T-helper 9 cell (primary cell): ENCODE data around the gene HOXA13.

Experiments used
- DNase-seq: peaks from one replicate; pipeline ENCODE4 v3.0.0-alpha.2; 2020

HOXA13 gene

GRCh38 chr7:27235387-27236311 is 35.8 kb upstream of the HOXA13 start:
- no peak for DNase-seq

DNA sequence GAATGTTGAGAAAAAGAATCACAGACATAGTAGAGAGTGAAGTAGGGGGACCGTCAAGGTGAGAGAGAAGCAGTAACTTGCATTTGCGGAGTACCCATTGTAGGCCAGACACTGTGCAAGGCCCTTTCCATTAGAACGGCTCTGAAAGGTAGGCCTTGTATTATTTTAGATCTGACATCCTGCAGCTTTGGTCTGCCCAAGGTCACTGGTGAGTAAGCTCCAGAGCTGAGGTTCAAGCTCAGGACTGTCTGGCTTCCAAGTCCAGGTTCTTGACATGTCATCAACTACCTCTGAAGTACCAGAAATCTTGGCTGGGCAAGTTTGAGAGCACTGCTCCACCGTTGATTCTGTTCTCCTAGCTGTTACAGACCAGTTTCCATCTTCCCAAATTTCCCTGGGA is 29.6 kb upstream of the HOXA13 start:
- DNase-seq = no peak

DNA sequence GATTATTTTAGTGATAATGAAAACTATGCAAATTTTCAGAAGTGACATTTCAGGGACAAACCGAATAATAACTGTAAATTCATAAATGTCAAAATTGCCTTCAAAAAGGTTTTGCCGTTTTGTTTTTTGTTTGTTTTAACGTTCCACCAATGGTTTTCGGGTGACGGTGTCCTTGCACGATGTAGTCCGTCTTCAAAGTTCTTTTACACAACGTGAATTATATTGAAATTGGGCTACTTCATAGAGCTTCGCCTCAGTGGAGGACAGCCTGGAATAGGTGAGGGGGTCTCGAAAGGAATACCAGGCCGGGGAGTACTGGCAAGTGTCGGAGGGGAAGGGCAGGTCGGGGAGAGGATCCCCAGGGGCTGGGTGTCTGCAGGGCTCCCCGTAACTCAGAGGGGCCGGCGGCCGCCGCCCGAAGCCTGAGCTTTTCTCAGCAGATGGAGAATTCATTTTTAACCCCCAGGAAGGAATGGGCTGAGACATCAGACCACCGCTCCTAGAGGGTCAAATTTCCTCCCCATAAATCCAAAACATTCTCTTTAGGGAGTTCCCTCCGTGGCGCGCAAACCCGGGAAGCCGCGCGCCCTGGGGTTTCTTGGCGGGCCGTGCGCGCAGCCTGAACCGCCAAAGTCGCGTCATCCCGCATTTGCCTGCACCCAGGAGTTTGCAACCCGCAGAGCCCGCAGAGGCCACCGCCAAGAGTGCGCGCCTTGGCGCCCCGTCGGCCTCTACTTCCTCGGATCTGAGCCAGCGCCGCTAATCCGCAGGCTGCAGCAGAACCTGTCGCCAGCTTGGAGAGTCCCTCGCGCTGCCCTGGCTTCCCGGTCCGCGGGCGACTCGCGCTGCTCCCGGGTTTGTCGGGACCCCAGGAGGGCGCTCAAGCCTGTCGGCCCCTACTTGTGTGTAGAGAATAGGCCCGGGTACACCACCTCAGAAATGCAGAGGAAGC is 25.4 kb upstream of the HOXA13 start:
- no peak for DNase-seq

DNA sequence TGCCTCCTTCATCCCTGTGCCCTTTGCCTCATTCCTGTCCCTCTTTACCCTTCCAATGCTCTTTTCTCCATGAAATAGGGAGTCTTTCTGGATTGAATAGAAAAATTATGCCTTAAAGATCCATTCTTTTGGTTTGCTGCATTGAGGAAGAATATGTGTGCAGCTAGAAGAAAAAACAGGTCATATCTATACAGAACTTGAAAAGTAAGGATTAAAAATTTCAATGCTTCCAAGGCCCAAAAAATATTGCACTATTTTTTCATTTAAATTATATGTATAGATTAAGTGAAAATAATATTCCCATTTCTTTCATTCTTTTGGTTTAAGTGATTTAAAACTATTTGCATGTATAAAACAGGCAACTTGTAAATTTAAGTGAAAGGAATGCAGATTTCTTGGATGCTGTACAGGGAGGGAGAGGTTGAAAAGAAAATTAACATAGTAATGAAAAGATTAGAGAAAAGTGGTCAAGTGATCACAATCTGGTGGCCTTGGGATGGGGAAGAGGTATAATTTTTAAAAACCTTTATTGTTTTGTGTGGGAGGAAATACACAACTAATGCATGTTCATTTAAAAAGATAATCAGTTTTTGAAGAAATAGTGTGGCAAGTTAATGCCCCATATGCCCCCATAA is 24.2 kb upstream of the HOXA13 start:
- DNase-seq = no peak

DNA sequence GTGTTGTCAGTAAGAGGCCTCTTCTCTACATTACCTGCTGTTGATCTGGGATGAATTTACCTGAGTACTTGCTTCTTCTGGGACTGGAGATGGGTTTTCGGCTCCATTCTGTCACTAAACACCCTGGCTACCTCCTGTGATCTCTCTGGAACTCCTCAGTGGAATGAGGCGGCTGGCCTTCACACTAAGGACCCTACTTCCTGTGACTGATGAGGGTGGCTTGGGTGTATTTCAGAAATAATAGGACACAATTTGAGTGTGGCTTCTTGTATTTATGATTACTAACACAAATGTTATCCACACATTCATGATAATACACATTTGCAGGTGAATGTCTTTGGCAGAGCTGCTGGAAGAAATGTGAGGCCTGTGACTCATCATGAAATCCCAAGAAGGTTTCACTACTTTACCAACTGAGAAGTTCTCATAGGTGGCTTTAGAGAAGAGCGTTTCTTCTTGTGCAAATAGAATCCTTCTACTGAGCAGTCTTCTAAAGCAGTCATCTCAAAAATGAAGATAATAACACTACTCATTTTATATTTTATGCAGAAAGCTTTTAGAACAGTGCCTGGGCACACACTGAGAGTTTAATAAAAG is 21.4 kb upstream of the HOXA13 start:
- DNase-seq = no peak

- no peak for DNase-seq
Observed at GRCh38 chr7:27220440-27220955, 20.6 kb upstream of the HOXA13 start.

DNA sequence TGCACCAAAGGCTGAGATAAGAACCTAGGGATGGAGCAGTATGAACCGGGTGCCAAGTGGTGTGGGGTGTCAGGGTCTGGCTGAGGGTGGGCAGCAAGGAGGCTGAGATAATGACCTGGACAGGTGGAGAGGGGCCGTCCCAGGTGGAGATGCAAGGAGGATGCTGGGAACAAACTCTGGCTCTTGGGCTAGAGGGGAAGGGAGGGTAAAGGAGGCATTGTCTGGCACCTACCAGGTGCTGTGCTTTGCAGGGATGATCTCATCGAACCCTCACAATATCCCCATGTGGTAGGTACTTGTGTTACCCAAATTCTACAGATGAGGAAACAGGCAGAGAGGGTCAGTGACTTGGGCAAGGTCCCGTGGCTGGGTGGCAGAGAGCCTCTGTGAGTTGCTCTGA is 19.9 kb upstream of the HOXA13 start:
- DNase-seq = no peak

- DNase-seq = no peak
Observed at GRCh38 chr7:27217951-27218350, 18.1 kb upstream of the HOXA13 start.

DNA sequence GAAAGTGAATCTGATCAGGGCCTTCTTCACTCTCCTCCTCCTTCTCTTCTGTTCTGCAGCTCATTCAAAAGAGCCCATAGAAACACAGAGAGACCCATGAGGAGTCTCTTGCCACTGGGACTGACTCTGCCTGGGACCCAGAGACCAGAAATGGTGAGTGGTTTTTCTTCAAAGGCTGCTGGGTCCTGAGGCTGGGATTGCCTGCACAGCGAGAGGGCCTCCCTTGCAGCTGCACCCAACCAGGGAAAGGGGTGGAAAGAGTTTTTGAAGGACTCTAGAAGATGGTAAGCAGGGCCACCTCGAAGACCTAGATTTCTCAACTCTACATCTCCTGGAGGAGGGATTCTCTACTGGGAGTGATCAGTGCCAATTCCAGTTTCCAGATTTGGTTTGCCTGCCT is 15.5 kb upstream of the HOXA13 start:
- no peak for DNase-seq

GRCh38 chr7:27214239-27214950 is 14.5 kb upstream of the HOXA13 start:
- DNase-seq = no peak

GRCh38 chr7:27213433-27214238 is 13.7 kb upstream of the HOXA13 start:
- DNase-seq = no peak

- DNase-seq = no peak
Observed at GRCh38 chr7:27212497-27213432, 12.9 kb upstream of the HOXA13 start.

DNA sequence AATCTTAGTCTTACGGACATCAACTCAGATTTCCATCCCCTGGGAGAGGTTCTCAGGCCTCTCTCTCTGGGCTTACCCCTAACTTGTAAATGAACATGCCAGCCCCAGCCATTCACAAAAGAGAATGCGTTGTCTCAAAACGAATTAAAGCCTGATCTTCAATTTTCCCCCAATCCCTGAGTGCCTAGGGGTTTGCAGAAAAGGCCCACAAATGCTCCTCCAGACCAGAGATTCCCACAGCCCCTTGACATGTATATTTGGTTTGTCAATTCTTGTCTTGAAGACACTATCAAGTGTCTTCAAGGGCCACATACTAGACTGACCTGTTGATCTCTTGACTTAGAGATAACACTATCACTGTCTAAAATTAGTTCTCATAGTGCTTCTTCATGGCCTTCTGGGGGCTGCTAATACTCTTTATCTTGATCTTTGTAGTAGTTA is 11.9 kb upstream of the HOXA13 start:
- no peak for DNase-seq

DNA sequence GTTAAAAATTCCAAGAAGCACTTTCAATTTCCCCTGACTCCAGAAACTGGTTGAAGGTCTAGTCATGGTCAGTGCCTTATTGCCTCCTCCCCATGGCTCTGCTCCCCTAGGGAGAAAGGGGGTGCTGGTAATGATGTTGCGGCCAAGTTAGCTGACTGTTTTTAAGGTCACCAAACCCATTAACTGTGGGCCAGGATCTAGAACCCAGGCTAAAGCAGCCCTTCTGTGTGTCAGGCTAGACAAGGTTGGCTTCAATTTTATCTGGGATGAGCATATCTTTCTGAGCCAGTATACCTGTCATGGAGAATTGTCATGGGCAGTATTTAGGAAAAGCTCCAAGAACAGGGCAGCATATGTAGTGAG is 11.2 kb upstream of the HOXA13 start:
- no peak for DNase-seq

DNA sequence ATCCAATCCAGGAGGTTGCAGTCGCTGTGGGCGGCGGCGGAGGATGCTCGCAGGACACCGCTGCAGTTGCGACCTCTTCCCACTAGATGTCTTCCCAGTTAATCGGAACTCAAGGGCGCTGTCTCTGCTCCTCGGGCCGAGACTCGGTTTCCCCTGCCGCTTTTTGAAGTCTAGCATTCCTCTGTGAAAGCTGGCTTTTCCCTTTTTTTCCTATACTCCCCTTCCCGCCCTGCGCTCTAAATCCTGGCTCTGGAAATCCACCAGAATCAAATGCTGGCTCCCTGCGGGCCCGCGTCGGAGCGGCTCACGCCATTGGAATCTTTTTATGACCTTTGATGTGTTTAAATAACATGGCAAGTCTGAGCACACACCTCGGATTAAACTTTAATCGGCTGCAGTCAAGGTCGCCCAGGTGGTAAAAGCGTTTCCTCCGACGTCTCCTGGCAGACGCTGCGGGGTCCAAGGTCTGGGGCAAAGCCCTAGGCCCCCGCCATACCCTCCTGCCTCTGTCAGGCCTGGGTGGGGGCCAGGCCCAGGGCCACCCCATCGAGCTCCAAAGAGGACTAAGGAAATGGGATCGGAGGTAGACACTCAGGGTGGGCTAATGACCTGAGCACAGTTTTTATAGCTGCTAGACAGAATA is 10.7 kb upstream of the HOXA13 start:
- no peak for DNase-seq

GRCh38 chr7:27209933-27210440 is 10.1 kb upstream of the HOXA13 start:
- no peak for DNase-seq

DNA sequence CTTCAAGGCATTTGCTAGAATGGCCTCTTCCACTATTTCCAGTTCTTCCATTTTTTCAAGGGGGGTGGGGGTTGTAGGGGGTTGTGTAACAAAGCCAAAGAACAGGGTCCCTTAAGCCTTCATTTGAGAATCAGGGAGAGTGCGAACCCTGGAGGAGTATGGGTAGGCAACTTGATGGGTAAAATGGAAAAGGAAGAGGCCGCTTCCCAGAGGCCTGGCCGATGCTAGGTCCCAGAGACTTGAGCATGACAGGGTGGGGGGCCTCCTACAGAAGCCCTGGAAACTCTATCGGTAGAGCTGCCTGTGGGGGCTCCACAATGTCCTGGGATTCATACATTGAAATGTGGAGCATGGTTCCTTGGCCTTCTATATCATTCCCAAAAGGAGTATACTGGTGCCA is 9.1 kb upstream of the HOXA13 start:
- DNase-seq = no peak

DNA sequence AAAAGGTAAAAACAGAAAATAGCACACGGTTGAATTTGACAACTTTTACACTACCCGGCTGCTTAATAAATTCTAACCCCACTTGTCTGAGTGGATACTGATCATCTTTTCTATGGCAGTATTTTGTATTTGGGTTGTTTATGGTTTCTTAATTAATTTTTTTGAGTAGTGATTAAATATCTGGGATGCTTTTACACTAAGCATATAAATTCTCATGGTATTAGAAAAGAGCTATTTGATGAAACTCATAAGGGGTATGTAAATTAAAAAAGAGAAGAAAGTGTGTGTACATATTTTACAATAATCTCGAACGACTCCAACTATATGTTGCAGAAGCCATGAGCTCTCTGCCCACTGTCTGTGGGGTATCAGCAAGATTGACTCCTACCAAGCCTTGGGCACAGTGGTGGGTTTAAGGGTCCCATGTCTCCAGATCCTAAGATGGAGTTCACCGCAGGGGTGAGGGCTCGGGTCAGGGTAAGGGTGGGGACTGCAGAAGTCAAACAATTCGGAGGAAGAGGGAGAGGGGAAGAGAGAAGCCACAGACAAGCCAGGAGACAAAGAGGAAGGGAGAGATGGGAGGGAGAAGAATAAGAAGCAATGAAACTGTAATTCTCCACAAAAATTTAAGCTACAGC is 7.6 kb upstream of the HOXA13 start:
- DNase-seq = no peak
